Heart left ventricle (tissue), 16 donors: ENCODE results near the gene DOCK1. TPM values are rescaled to one million over a fixed set of nuclear protein-coding genes. Genes with fewer than 3 reads are reported as not detected.

Experiments
- ATAC-seq, 4 donors: fragments of 200-7000 bp; cut with Tn5 transposase; one replicate each; pipeline ENCODE4 v1.9.1; 2020 to 2022; ENCODE audit warnings: moderate library complexity in 4 of 4, mild to moderate bottlenecking in 3 of 4, moderate number of reproducible peaks in 1 of 4
- DNase-seq, 5 donors: peaks; one replicate each; pipeline ENCODE4 v3.0.0-alpha.2; 2020
- H3K27ac ChIP-seq, 12 donors: fragments of 200-600 bp; sonication (generic) in 4 of 12; one replicate each; pipeline versions ENCODE4 v1.5.0 to v1.8.0; 2016 to 2022; ENCODE audit warnings: mild to moderate bottlenecking in 2 of 12
- H3K27me3 ChIP-seq, 9 donors: fragments of 200-600 bp; sonication (generic) in 2 of 9; one replicate each; pipeline versions ENCODE4 v1.5.1 to v1.8.0; 2016 to 2022; ENCODE audit warnings: mild to moderate bottlenecking in 3 of 9
- H3K36me3 ChIP-seq, 9 donors: fragments of 200-600 bp; sonication (generic) in 2 of 9; one replicate each; pipeline versions ENCODE4 v1.5.0 to v1.8.0; 2018 to 2022; ENCODE audit warnings: mild to moderate bottlenecking in 2 of 9
- H3K4me1 ChIP-seq, 12 donors: fragments of 200-600 bp; sonication (generic) in 4 of 12; one replicate each; pipeline versions ENCODE4 v1.5.0 to v1.8.0; 2016 to 2022; ENCODE audit warnings: mild to moderate bottlenecking in 3 of 12
- H3K4me3 ChIP-seq, 12 donors: fragments of 200-600 bp; sonication (generic) in 4 of 12; one replicate each; pipeline versions ENCODE4 v1.5.0 to v1.8.0; 2017 to 2022; ENCODE audit warnings: mild to moderate bottlenecking in 9 of 12, moderate library complexity in 4 of 12
- H3K9me3 ChIP-seq, 12 donors: fragments of 200-600 bp; sonication (generic) in 4 of 12; one replicate each; pipeline versions ENCODE4 v1.5.0 to v1.8.0; 2016 to 2022; ENCODE audit warnings: mild to moderate bottlenecking in 1 of 12
- POLR2A ChIP-seq, 2 donors: fragments of 450-650 bp; IDR thresholded peaks; one replicate each; pipeline ENCODE4 v1.6.1; 2017; ENCODE audit warnings: antibody characterized with exemption in 2 of 2, mild to moderate bottlenecking in 2 of 2, moderate library complexity in 2 of 2
- WGBS, 4 donors: extraction: QIAGEN DNeasy Blood & Tissue Kit in 2 of 4; methylation state at CpG; one replicate each; pipeline versions ENCODE4 v1.1.5 to v1.1.7; 2013 to 2018; 5-methylcytosine and 5-hydroxymethylcytosine counted together
- intact Hi-C, 10 donors: fragments of 100-400 bp; cut with DNase I; formaldehyde crosslinking; loops; one replicate each; pipeline versions ENCODE4 v1.11.1 to v1.14.2; 2022
- polyA plus RNA-seq, 2 donors: library from polyadenylated mRNA; stranded (reverse); fragments of 200-250 nt; gene quantifications; one replicate each; pipeline ENCODE4 v1.2.3, GENCODE V29; 2013
- total RNA-seq, 9 donors: library from RNA; depleted of rRNA in 2 of 9; stranded (reverse); fragments of >200 nt in 2 of 9; fragmentation: NEBNext Ultra II Directional in 3 of 9; extraction: Animal tissue kit (Norgen Biotek cat#: 25700) in 3 of 9; gene quantifications; one replicate each; pipeline versions ENCODE4 v1.1.0 to v1.2.4, GENCODE V29; 2016 to 2023
- TF ChIP-seq, protein P1 (sequence below), 12 donors: fragments of 200-600 bp; sonication (generic) in 4 of 12; IDR thresholded peaks; one replicate each; pipeline versions ENCODE4 v1.5.0 to v1.8.0; 2018 to 2022; ENCODE audit warnings: antibody characterized with exemption in 12 of 12, mild to moderate bottlenecking in 5 of 12
- donor health status: ischemic (EF 13 %, LVEDD 7.1; RV severe dilation, severe dysfunction).
- donor health status: healthy with polysubstance abuse.
- donor health status: DM: no; HTN: yes; CAD: no.
- donor health status: DM: no; HTN: no; CAD: no.
- donor health status: ischemic (EF 25% LVEDD 6.9; RV normal size, moderate dysfunction).
- donor health status: ischemic (EF 25% LVEDD 5.7; RV mildly dilated, moderate dysfunction).
- donor health status: healthy.
- donor health status: DM: yes; HTN: yes; CAD: no.
- donor health status: ischemic (EF 35%, LVEDD 5.7; RV mildly dilated, moderate dysfunction).
- donor health status: nonischemic (EF 11% LVEDD 7.7; RV severe dilation, severe dysfunction).
- donor health status: DM: yes; HTN: yes; CAD: no.
- donor health status: PGD.
- donor health status: ischemic (EF 29% LVEDD 5.4; RV normal size, mild dysfunction).
- donor health status: nonischemic (EF 23%, LVEDD 6.1; RV moderate dilation, normal function).

The DOCK1 gene
- total and polyA plus RNA-seq, 11 donors: 5.0 to 31.6 (median 18.6) TPM

DNA sequence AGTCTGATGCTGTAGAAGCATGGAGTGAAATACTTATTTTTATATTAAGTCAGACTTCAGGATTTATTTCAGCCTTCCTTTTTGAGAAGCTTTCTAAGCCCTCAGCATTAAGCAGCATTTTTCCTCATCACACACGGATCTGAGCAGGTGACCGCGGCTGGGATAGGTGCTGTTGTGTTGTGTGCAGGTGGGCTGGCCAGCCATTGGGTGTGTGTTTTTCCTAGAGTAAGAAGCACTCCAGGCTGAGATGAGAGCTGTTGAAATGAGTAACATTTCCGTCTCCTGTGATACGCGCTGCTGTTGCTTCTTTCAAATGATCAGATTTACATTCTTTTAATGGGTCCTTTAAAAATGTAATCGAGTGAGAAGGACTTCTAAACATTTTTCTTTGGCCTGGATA lies 227.2 kb downstream of the DOCK1 start:
- intact Hi-C loops: no loop called here
- Histone ChIP-seq H3K36me3 (peaks cover 0 to 64% (median 12%) of the 10 kb centered on the region in 9 donors), H3K9me3 (no peaks in the 10 kb centered on the region), H3K27me3 (no peaks in the 10 kb centered on the region), H3K4me3 (no peak overlapping the region), H3K4me1 (no peaks in the 10 kb centered on the region), H3K27ac (no peak overlapping the region)
- TF ChIP-seq, protein P1, sequence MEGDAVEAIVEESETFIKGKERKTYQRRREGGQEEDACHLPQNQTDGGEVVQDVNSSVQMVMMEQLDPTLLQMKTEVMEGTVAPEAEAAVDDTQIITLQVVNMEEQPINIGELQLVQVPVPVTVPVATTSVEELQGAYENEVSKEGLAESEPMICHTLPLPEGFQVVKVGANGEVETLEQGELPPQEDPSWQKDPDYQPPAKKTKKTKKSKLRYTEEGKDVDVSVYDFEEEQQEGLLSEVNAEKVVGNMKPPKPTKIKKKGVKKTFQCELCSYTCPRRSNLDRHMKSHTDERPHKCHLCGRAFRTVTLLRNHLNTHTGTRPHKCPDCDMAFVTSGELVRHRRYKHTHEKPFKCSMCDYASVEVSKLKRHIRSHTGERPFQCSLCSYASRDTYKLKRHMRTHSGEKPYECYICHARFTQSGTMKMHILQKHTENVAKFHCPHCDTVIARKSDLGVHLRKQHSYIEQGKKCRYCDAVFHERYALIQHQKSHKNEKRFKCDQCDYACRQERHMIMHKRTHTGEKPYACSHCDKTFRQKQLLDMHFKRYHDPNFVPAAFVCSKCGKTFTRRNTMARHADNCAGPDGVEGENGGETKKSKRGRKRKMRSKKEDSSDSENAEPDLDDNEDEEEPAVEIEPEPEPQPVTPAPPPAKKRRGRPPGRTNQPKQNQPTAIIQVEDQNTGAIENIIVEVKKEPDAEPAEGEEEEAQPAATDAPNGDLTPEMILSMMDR (IDR thresholded peaks at IDR 0.05): no peak
- no peak for TF ChIP-seq POLR2A (IDR thresholded peaks at IDR 0.05)
- no peak for ATAC-seq
- WGBS, 4 donors: 97 to 98% (median 97%) methylated on average over 7 of the region's 7 CpGs
- no peak for DNase-seq

GRCh38 chr10:127133225-127133624 lies 228.0 kb downstream of the DOCK1 start:
- Histone ChIP-seq H3K27ac (no peak overlapping the region), H3K36me3 (peaks cover 0 to 62% (median 9%) of the 10 kb centered on the region in 9 donors), H3K4me1 (no peaks in the 10 kb centered on the region), H3K9me3 (no peaks in the 10 kb centered on the region), H3K4me3 (no peak overlapping the region), H3K27me3 (no peaks in the 10 kb centered on the region)
- WGBS, 4 donors: 93 to 98% (median 95%) methylated on average over 1 of the region's 1 CpG
- no peak for TF ChIP-seq POLR2A (IDR thresholded peaks at IDR 0.05)
- TF ChIP-seq, protein P1 (IDR thresholded peaks at IDR 0.05): no peak
- intact Hi-C loops: no loop called here
- DNase-seq (no peak), ATAC-seq (no peak)

- H3K36me3 ChIP-seq: peaks cover 0 to 62% (median 6%) of the 10 kb centered on the region in 9 donors
- H3K27ac ChIP-seq: no peak overlapping the region
- H3K27me3 ChIP-seq: no peaks in the 10 kb centered on the region
- intact Hi-C loops: no loop called here
- WGBS, 4 donors: 84 to 91% (median 90%) methylated on average over 2 of the region's 2 CpGs
- H3K4me3 ChIP-seq: no peak overlapping the region
- DNase-seq (no peak), ATAC-seq (no peak)
- no peaks in the 10 kb centered on the region for H3K4me1 ChIP-seq
- H3K9me3 ChIP-seq: no peaks in the 10 kb centered on the region
- TF ChIP-seq, protein P1 (IDR thresholded peaks at IDR 0.05): no peak
- no peak for TF ChIP-seq POLR2A (IDR thresholded peaks at IDR 0.05)
Observed at GRCh38 chr10:127133672-127134500, 228.7 kb downstream of the DOCK1 start.

GRCh38 chr10:127135844-127136577 lies 230.8 kb downstream of the DOCK1 start:
- H3K4me3 ChIP-seq: no peak overlapping the region
- H3K27ac ChIP-seq: no peak overlapping the region
- H3K27me3 ChIP-seq: no peaks in the 10 kb centered on the region
- no peak for TF ChIP-seq POLR2A (IDR thresholded peaks at IDR 0.05)
- TF ChIP-seq, protein P1 (IDR thresholded peaks at IDR 0.05): no peak
- no peak for DNase-seq
- no peaks in the 10 kb centered on the region for H3K4me1 ChIP-seq
- WGBS, 4 donors: 58 to 67% (median 62%) methylated on average over 6 of the region's 6 CpGs
- no peaks in the 10 kb centered on the region for H3K9me3 ChIP-seq
- H3K36me3 ChIP-seq: peaks cover 0 to 64% (median 3%) of the 10 kb centered on the region in 9 donors
- intact Hi-C loops: no loop called here
- ATAC-seq: no peak
